GM12873 (cell line): ENCODE measurements around the gene RORC.

ENCODE experiments used
- CTCF ChIP-seq: IDR thresholded peaks from 2 replicates; pipeline ENCODE4 v1.5.1; 2012; ENCODE audit warnings: low read depth, mild to moderate bottlenecking, moderate library complexity, low read length, control low read depth; ENCODE audit not compliant: insufficient read depth; ENCODE audit errors: missing control alignments

RORC gene

GRCh38 chr1:151756291-151756690, 75.3 kb downstream of the RORC start:
- no peak for TF ChIP-seq CTCF
